GM21825 (cell line): ENCODE results near the gene SERTM2.

ENCODE experiments used
- ATAC-seq: cut with Tn5 transposase; IDR thresholded peaks from one replicate; pipeline ENCODE4 v1.9.1; 2021; ENCODE audit warnings: mild to moderate bottlenecking, moderate library complexity; ENCODE audit not compliant: unreplicated experiment

Gene SERTM2

GRCh38 chrX:111555406-111555958 is 44.0 kb downstream of the SERTM2 start:
- no peak for ATAC-seq

DNA sequence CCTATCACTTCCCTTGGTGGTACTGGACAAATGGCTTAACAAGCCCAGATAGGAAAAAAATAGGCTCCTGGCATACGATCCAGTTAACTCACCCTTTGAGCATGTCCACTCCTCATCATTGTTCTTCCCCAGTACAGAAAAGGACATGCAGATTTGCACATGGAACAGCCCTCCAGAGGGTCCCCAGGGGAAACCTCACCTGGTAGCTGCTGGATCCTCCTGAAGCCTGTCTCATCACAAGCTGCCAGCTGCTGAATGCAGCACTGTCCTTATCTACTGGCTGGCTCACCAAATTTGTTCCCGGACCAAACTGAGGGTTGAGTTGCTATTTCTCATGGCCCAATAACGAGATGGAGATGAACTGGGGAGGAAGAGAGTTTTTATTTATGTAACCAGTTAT is 49.4 kb downstream of the SERTM2 start:
- no peak for ATAC-seq

- ATAC-seq: no peak
Measured at GRCh38 chrX:111561851-111562250, 50.4 kb downstream of the SERTM2 start.

DNA sequence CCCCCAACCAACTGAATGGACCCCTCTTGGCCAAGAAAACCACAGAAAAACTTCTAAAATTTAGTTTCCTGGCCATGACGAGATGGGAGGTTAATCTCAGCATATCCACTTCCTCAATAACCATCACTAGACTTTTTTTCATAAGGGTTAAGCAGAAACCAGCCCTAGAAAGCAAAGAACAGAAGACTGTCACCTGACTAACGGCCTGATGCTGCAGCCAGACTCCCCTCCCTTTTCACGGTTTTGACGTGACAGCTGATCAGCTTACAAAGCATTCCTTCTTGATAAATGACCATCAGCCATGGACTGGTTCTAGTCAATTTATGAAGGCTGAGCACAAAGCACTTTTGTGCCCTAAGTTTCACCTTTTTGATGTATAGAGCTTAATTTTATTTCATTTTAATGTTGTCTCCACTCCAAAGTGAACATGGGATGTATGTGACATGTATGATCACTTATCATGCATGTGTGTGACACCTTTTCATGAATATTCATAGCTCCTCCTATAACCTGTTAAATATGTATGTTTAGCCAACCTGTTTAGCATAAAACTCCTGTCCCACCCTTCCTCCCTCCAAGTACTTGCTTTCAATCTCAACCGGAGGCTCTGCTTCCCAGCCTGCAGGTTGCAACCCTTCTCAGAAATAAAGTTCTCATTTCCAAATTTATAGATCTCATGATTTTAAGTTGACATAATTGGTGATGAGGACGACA is 56.3 kb downstream of the SERTM2 start:
- no peak for ATAC-seq

DNA sequence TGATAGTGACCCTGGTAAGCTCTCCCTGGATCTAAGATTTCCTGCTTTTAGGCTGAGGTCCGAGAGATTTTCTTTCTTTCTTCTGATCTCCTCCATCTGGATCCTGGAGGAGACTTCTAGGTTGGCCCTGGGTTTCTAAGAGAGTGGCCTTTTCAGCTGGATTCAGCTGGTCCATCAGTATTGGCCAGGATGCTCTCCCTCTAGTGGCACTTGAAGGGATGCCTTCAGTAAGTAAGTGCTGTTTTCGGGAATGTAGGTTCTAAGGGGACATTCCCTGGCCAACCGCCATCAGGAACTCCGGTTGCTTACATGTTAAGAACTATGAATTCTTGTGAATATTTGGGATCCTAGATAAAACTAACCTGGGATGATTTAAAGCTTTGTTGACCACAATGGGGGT is 56.9 kb downstream of the SERTM2 start:
- no peak for ATAC-seq

DNA sequence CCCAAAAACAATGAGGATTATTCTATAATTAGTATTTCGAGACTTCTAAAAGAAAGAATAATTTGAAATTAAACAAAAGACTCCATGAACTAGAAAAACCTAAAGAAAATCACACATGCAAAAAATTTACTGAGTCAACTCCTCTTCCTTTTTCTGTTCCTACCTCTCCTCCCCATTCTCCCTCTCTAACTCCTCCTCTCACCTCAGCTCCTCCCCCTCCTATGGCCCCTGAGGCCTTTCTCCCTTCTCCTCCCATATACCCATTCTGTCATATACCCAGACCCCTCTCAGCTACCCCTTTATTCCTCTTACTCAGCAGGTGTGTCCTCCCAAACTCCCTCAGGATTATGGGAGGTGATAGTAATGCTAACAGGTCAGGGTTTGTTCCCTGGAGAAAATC is 57.4 kb downstream of the SERTM2 start:
- ATAC-seq: no peak
